H9 (cell line): ENCODE measurements around the gene RAP1GAP. TPM values are rescaled to one million over a fixed set of nuclear protein-coding genes. Genes with fewer than 3 reads are reported as not detected.

ENCODE experiments used
- DNase-seq: peaks from one replicate; pipeline ENCODE4 v3.0.0-alpha.2; 2017
- H2AFZ ChIP-seq: one replicate; pipeline ENCODE4 v1.6.1; 2013; ENCODE audit warnings: mild to moderate bottlenecking, low read length, control low read depth, moderate library complexity
- H2AK5ac ChIP-seq: 2 replicates; pipeline ENCODE4 v1.6.1; 2013; ENCODE audit warnings: low read length, control low read depth, mixed read lengths; ENCODE audit not compliant: insufficient read length
- H2BK120ac ChIP-seq: one replicate; pipeline ENCODE4 v1.6.1; 2013; ENCODE audit warnings: low read depth, mild to moderate bottlenecking, low read length, control low read depth, inconsistent platforms; ENCODE audit not compliant: poor library complexity, severe bottlenecking
- H2BK12ac ChIP-seq: 2 replicates; pipeline ENCODE4 v1.6.1; 2013; ENCODE audit warnings: low read length, control low read depth, mixed read lengths, low read depth; ENCODE audit not compliant: insufficient read length
- H2BK15ac ChIP-seq: 2 replicates; pipeline ENCODE4 v1.6.1; 2013; ENCODE audit warnings: low read depth, low read length, control low read depth
- H2BK20ac ChIP-seq: one replicate; pipeline ENCODE4 v1.6.1; 2013; ENCODE audit warnings: low read depth, mild to moderate bottlenecking, low read length, control low read depth, inconsistent platforms; ENCODE audit not compliant: poor library complexity, severe bottlenecking
- H2BK5ac ChIP-seq: 2 replicates; pipeline ENCODE4 v1.6.1; 2013; ENCODE audit warnings: low read length, control low read depth, mixed read lengths; ENCODE audit not compliant: insufficient read length
- H3K14ac ChIP-seq: 2 replicates; pipeline ENCODE4 v1.6.1; 2013; ENCODE audit warnings: low read length, control low read depth; ENCODE audit not compliant: insufficient read depth
- H3K18ac ChIP-seq: 2 replicates; pipeline ENCODE4 v1.6.1; 2013; ENCODE audit warnings: low read depth, mild to moderate bottlenecking, mixed read lengths, low read length, control low read depth; ENCODE audit not compliant: insufficient read length
- H3K23ac ChIP-seq: 2 replicates; pipeline ENCODE4 v1.6.1; 2013; ENCODE audit warnings: low read length, control low read depth, mixed read lengths, low read depth; ENCODE audit not compliant: insufficient read length
- H3K23me2 ChIP-seq: 2 replicates; pipeline ENCODE4 v1.6.1; 2013; ENCODE audit warnings: low read depth, mild to moderate bottlenecking, mixed read lengths, low read length, control low read depth; ENCODE audit not compliant: insufficient read length, poor library complexity, severe bottlenecking
- H3K27ac ChIP-seq: 2 replicates; pipeline ENCODE4 v1.5.1; 2013; ENCODE audit warnings: low read length, control low read depth, mixed read lengths, low read depth; ENCODE audit not compliant: insufficient read length
- H3K27me3 ChIP-seq: 2 replicates; pipeline ENCODE4 v1.6.1; 2013; ENCODE audit warnings: low read length, control low read depth, inconsistent platforms; ENCODE audit not compliant: insufficient read depth
- H3K4ac ChIP-seq: 2 replicates; pipeline ENCODE4 v1.6.1; 2013; ENCODE audit warnings: low read depth, mild to moderate bottlenecking, control low read depth, inconsistent platforms, low read length, moderate library complexity
- H3K4me1 ChIP-seq: 2 replicates; pipeline ENCODE4 v1.6.1; 2013; ENCODE audit warnings: low read length, control low read depth, inconsistent platforms; ENCODE audit not compliant: insufficient read depth
- H3K4me2 ChIP-seq: 2 replicates; pipeline ENCODE4 v1.6.1; 2013; ENCODE audit warnings: low read length, control low read depth, mixed read lengths; ENCODE audit not compliant: insufficient read length, insufficient read depth
- H3K56ac ChIP-seq: 2 replicates; pipeline ENCODE4 v1.6.1; 2013; ENCODE audit warnings: low read depth, mild to moderate bottlenecking, mixed read lengths, low read length, control low read depth; ENCODE audit not compliant: insufficient read length
- H3K79me1 ChIP-seq: 2 replicates; pipeline ENCODE4 v1.6.1; 2013; ENCODE audit warnings: low read depth, mild to moderate bottlenecking, moderate library complexity, low read length, control low read depth, inconsistent platforms; ENCODE audit not compliant: insufficient read depth, poor library complexity, severe bottlenecking
- H3K79me2 ChIP-seq: 2 replicates; pipeline ENCODE4 v1.6.1; 2013; ENCODE audit warnings: low read length, control low read depth, inconsistent platforms; ENCODE audit not compliant: insufficient read depth
- H3K9ac ChIP-seq: 2 replicates; pipeline ENCODE4 v1.6.1; 2013; ENCODE audit warnings: low read length, control low read depth, mixed read lengths; ENCODE audit not compliant: insufficient read length; ENCODE audit errors: extremely low read depth
- H3K9me3 ChIP-seq: one replicate; pipeline ENCODE4 v1.6.1; 2013; ENCODE audit warnings: low read depth, low read length, inconsistent platforms; ENCODE audit not compliant: control insufficient read depth
- H3T11ph ChIP-seq: one replicate; pipeline ENCODE4 v1.6.1; 2013; ENCODE audit warnings: mild to moderate bottlenecking, low read length, control low read depth, inconsistent platforms
- H4K20me1 ChIP-seq: one replicate; pipeline ENCODE4 v1.6.1; 2013; ENCODE audit not compliant: control insufficient read depth, insufficient read length, insufficient read depth
- H4K5ac ChIP-seq: 2 replicates; pipeline ENCODE4 v1.6.1; 2013; ENCODE audit warnings: low read depth, mild to moderate bottlenecking, mixed read lengths, low read length, control low read depth; ENCODE audit not compliant: insufficient read length
- H4K8ac ChIP-seq: replicated peaks from 2 replicates; pipeline ENCODE4 v1.6.1; 2013; ENCODE audit warnings: low read length, control low read depth, mixed read lengths, low read depth; ENCODE audit not compliant: insufficient read length
- H4K91ac ChIP-seq: 2 replicates; pipeline ENCODE4 v1.6.1; 2013; ENCODE audit warnings: low read depth, mild to moderate bottlenecking, moderate library complexity, mixed read lengths, low read length, control low read depth; ENCODE audit not compliant: insufficient read length
- H3K27ac Mint-ChIP-seq, 3 experiments: 2 replicates in 2 of 3; 3 replicates in 1 of 3; pipeline ENCODE4 v1.8.0; 2020 to 2021; ENCODE audit warnings: mixed read lengths in 3 of 3, mild to moderate bottlenecking in 1 of 3, moderate library complexity in 1 of 3
- H3K27me3 Mint-ChIP-seq: 2 replicates; pipeline ENCODE4 v1.8.0; 2021; ENCODE audit warnings: low read depth, mild to moderate bottlenecking, moderate library complexity, mixed read lengths
- H3K36me3 Mint-ChIP-seq, 3 experiments: 2 replicates in 2 of 3; 3 replicates in 1 of 3; pipeline ENCODE4 v1.8.0; 2020 to 2021; ENCODE audit warnings: low read depth in 3 of 3, mixed read lengths in 3 of 3; ENCODE audit not compliant: insufficient read depth in 1 of 3
- H3K4me1 Mint-ChIP-seq, 2 experiments: 2 replicates each; pipeline ENCODE4 v1.8.0; 2020; ENCODE audit warnings: mixed read lengths in 2 of 2
- H3K4me3 Mint-ChIP-seq, 2 experiments: 2 replicates in 1 of 2; 3 replicates in 1 of 2; pipeline ENCODE4 v1.8.0; 2020 to 2021; ENCODE audit warnings: mild to moderate bottlenecking in 2 of 2, mixed read lengths in 2 of 2, moderate library complexity in 1 of 2
- H3K9me3 Mint-ChIP-seq, 2 experiments: 2 replicates in 1 of 2; 3 replicates in 1 of 2; pipeline ENCODE4 v1.8.0; 2020; ENCODE audit warnings: mild to moderate bottlenecking in 2 of 2, mixed read lengths in 2 of 2, moderate library complexity in 1 of 2
- WGBS: extraction: QIAGEN DNeasy Blood & Tissue Kit; methylation state at CpG from one replicate; pipeline ENCODE4 v1.1.7; 2013; ENCODE audit warnings: missing lambda C conversion rate, low lambda C conversion rate, mixed read lengths; ENCODE audit not compliant: insufficient read length; ENCODE audit errors: extremely low coverage; 5-methylcytosine and 5-hydroxymethylcytosine counted together
- total RNA-seq: library from RNA; stranded (reverse); gene quantifications from 2 replicates; pipeline ENCODE4 v1.2.1, GENCODE V29; 2021
- TF ChIP-seq, protein P1 (sequence below): fragments of 200-600 bp; sonication (generic); conservative IDR thresholded peaks from 3 replicates; pipeline ENCODE4 v1.8.0; 2021; ENCODE audit warnings: antibody characterized with exemption, mild to moderate bottlenecking

RAP1GAP gene
- total RNA-seq, 1 experiment from 2014 or later: 7.9 TPM

DNA sequence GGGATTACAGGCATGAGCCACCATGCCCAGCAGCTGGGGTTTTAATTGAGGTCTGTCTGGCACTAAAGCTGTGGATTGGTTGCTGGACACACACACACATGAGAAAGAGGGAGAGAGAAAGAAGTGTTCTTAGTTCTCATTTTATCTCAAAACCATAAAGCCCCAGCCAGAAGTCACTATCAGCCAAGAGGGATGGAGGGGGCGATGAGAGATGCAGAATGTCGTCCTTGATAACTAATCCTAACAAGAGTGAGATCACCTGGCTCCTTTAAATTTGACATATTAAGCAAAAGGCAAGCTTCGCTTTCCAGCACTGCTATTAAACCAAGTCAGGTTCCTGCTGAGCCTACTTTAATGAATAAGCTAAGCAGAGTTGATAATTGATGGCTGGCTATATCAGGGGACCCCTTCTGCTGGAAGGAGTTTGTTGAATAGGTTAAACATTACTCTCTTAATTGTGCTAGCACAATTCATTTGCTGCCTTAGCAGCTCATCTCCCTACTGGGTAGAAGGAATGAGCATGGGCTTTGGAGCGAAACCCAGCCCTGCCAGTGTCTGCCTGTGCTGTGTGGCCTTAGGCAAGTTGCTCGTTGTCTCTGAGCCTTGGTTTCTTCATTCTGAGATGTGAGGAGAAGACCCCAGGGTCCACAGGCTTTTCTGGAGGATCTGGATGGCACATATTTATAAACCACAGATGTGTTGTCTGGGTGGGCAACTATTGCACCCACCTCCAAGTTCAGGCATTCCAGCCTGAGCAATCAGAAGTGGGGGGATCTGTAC is 109.2 kb downstream of the RAP1GAP start:
- TF ChIP-seq, protein P1, sequence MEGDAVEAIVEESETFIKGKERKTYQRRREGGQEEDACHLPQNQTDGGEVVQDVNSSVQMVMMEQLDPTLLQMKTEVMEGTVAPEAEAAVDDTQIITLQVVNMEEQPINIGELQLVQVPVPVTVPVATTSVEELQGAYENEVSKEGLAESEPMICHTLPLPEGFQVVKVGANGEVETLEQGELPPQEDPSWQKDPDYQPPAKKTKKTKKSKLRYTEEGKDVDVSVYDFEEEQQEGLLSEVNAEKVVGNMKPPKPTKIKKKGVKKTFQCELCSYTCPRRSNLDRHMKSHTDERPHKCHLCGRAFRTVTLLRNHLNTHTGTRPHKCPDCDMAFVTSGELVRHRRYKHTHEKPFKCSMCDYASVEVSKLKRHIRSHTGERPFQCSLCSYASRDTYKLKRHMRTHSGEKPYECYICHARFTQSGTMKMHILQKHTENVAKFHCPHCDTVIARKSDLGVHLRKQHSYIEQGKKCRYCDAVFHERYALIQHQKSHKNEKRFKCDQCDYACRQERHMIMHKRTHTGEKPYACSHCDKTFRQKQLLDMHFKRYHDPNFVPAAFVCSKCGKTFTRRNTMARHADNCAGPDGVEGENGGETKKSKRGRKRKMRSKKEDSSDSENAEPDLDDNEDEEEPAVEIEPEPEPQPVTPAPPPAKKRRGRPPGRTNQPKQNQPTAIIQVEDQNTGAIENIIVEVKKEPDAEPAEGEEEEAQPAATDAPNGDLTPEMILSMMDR: no peak
- H3K4me1 Mint-ChIP-seq: peaks cover 3% of the 10 kb centered on the region in 2 experiments; a peak in 3 of 4 replicates

More for the DNA sequence above, 109.2 kb downstream of the RAP1GAP start:
- Histone ChIP-seq H2AFZ (no peak overlapping the region), H3K4ac (no peak overlapping the region), H2BK120ac (no peak overlapping the region), H3K79me1 (no peaks in the 10 kb centered on the region), H3K9ac (no peak overlapping the region), H4K8ac (no peak overlapping the region), H2BK20ac (no peak overlapping the region), H3T11ph (no peak overlapping the region), H3K27ac (no peak overlapping the region), H3K14ac (no peak overlapping the region), H3K4me1 (no peaks in the 10 kb centered on the region), H2BK15ac (no peak overlapping the region), H3K27me3 (no peaks in the 10 kb centered on the region), H3K4me2 (no peak overlapping the region), H2AK5ac (no peak overlapping the region), H4K5ac (no peak overlapping the region), H3K9me3 (no peaks in the 10 kb centered on the region), H4K91ac (no peak overlapping the region), H3K79me2 (no peaks in the 10 kb centered on the region), H2BK12ac (no peak overlapping the region), H3K23me2 (no peaks in the 10 kb centered on the region), H3K56ac (no peak overlapping the region), H4K20me1 (no peaks in the 10 kb centered on the region), H3K23ac (no peak overlapping the region), H2BK5ac (no peak overlapping the region), H3K18ac (no peak overlapping the region)
- DNase-seq: no peak
- Mint-ChIP-seq H3K4me3 (no peak overlapping the region), H3K27ac (peak overlapping the region in 1 of 3 experiments; percentile 33; a peak in 1 of 7 replicates), H3K27me3 (no peaks in the 10 kb centered on the region; the same call in 1 of the 2 replicates), H3K36me3 (peaks cover 6 to 31% (median 8%) of the 10 kb centered on the region in 3 experiments; a peak in 6 of 7 replicates), H3K9me3 (no peaks in the 10 kb centered on the region)
- WGBS: no CpG with 5 or more reads among the region's 5 CpGs
